HL-60/S4 treated with phorbol 12-myristate 13-acetate at 8.2 ng/mL for 4 days and 3 days (cell line): ENCODE measurements around the gene STK32B.

Source experiments
- in situ Hi-C: fragments of 300-500 bp; cut with MboI; formaldehyde crosslinking; loops from 2 replicates; pipeline ENCODE4 v1.15.0; 2022; ENCODE audit warnings: low sequenced_read_pairs

The STK32B gene

GRCh38 chr4:5120468-5120867 is 69.2 kb downstream of the STK32B start:
- in situ Hi-C loops: no loop called here

- in situ Hi-C loops: no loop called here
Observed at GRCh38 chr4:5122114-5122513, 70.8 kb downstream of the STK32B start.

GRCh38 chr4:5124876-5125275 is 73.6 kb downstream of the STK32B start:
- in situ Hi-C loops: no loop called here

GRCh38 chr4:5125321-5125720 is 74.0 kb downstream of the STK32B start:
- in situ Hi-C loops: no loop called here

- in situ Hi-C loops: no loop called here
Observed at GRCh38 chr4:5126231-5126630, 75.0 kb downstream of the STK32B start.

- in situ Hi-C loops: no loop called here
Observed at GRCh38 chr4:5126857-5127256, 75.6 kb downstream of the STK32B start.

- in situ Hi-C loops: no loop called here
Observed at GRCh38 chr4:5127556-5127955, 76.3 kb downstream of the STK32B start.

- in situ Hi-C loops: no loop called here
Observed at GRCh38 chr4:5128569-5128968, 77.3 kb downstream of the STK32B start.

GRCh38 chr4:5133201-5133600 is 81.9 kb downstream of the STK32B start:
- in situ Hi-C loops: no loop called here

GRCh38 chr4:5133933-5134594 is 82.8 kb downstream of the STK32B start:
- in situ Hi-C loops: no loop called here

- in situ Hi-C loops: no loop called here
Observed at GRCh38 chr4:5134620-5135019, 83.3 kb downstream of the STK32B start.

- in situ Hi-C loops: no loop called here
Observed at GRCh38 chr4:5137226-5137625, 85.9 kb downstream of the STK32B start.

- in situ Hi-C loops: no loop called here
Observed at GRCh38 chr4:5137927-5138326, 86.6 kb downstream of the STK32B start.

GRCh38 chr4:5138389-5138788 is 87.1 kb downstream of the STK32B start:
- in situ Hi-C loops: no loop called here

GRCh38 chr4:5139141-5139540 is 87.9 kb downstream of the STK32B start:
- in situ Hi-C loops: no loop called here

GRCh38 chr4:5141802-5142201 is 90.5 kb downstream of the STK32B start:
- in situ Hi-C loops: no loop called here

GRCh38 chr4:5142726-5143125 is 91.4 kb downstream of the STK32B start:
- in situ Hi-C loops: no loop called here

GRCh38 chr4:5143306-5143861 is 92.1 kb downstream of the STK32B start:
- in situ Hi-C loops: no loop called here

GRCh38 chr4:5143940-5144339 is 92.7 kb downstream of the STK32B start:
- in situ Hi-C loops: no loop called here

GRCh38 chr4:5144384-5144783 is 93.1 kb downstream of the STK32B start:
- in situ Hi-C loops: no loop called here

GRCh38 chr4:5146248-5146647 is 95.0 kb downstream of the STK32B start:
- in situ Hi-C loops: no loop called here

- in situ Hi-C loops: no loop called here
Observed at GRCh38 chr4:5152521-5152920, 101.2 kb downstream of the STK32B start.

GRCh38 chr4:5156682-5157081 is 105.4 kb downstream of the STK32B start:
- in situ Hi-C loops: no loop called here
